RKO (cell line): ENCODE data around the gene WNT9A.
"Not testable (repeated sequence)": the region's sequence is repeated elsewhere in the genome, so short reads cannot be mapped to it uniquely, and the experiment has no call there.

Source experiments
- DNase-seq: peaks from one replicate; pipeline ENCODE4 v3.0.0-alpha.2; 2016; ENCODE audit warnings: low spot score

The WNT9A gene

GRCh38 chr1:227947676-227948492, at the start of gene WNT9A:
TSS of gene WNT9A (minus strand) at chr1:227947932. CDS start at chr1:227947887, 45 bp downstream.
- no peak for DNase-seq

DNA sequence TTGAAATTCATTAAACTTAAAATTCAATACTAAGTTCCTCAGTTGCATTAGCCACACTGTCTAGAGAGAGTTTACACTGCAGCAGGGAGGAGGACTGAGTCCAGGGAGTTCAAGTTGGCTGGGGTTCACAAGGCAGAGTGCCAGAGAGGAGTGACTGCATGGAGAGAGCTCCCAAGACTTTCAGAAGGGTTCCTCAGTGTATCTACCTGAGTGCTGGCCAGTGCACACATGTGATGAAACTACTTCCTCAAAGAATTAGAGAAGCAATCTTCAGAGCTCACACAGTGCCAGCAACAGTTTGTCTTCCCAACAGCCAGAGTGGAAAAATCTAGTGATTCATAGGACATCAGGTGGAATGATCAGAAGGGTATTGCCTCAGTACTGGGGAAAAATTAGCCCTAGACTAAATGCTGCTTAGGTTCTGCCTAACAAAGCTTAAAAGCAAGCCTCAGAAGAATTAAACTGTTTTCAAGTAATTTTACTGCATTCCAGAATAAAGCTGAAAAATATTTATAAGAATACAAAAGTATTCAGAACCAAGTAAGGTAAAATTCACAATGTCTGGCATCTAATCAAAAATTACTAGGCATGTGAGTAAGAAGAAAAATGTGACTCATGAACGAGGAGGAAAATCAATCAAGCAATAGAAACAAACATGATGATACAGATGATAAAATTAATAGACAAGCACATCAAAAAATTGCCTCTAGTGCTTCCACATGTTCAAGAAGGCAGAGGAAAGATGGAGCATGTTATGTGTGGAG, 48.6 kb upstream of the WNT9A start:
- DNase-seq, result no peak

- no peak for DNase-seq
These were observed 47.0 kb upstream of the WNT9A start for GRCh38 chr1:227994632-227995300.

DNA sequence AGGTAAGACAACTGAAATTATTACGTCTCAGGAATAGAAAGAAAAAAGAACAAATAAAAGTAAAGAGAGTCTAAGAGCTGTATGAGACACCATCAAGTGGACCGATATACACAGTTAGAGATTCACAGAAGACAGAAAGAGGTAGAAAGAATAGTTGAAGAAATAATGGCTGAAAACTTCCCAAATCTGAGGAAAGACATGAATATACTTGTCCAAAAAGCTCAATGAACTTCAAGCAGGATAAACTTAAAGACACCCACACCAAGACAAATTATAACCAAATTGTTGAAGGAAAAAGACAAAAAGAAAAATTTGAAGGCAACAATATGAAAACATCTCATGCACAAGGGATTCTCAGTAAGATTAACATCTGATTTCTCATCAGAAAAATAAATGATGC, 39.4 kb upstream of the WNT9A start:
- DNase-seq, result no peak

- DNase-seq, result not testable (repeated sequence)
These were observed 28.0 kb upstream of the WNT9A start for GRCh38 chr1:227975583-227976283.

- not testable (repeated sequence) for DNase-seq
These were observed 26.1 kb upstream of the WNT9A start for GRCh38 chr1:227973724-227974288.

DNA sequence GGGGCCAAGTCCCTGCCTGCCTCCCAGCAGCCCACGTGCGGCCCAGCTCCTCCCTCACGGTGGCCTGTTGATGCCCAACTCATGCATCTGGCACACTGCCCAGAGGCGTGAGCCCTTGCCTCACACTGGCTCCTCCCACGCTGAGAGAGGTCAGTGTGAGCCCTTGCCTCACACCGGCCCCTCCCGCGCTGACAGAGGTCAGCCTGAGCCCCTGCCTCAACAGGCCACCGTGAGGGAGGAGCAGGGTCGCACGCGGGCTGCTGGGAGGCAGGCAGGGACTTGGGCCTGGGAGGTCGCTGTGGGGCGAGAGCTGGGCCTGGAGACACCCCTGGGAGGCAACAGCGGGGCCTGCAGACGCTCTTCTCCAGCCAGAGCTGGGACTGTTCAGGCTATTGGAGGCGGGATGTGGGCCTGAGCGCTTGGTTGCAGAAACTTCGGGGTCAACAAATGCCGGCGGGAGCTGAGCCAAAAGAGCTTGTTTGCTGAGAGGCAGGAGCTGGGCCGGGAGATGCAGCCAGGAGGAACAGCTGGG, 25.2 kb upstream of the WNT9A start:
- not testable (repeated sequence) for DNase-seq

DNA sequence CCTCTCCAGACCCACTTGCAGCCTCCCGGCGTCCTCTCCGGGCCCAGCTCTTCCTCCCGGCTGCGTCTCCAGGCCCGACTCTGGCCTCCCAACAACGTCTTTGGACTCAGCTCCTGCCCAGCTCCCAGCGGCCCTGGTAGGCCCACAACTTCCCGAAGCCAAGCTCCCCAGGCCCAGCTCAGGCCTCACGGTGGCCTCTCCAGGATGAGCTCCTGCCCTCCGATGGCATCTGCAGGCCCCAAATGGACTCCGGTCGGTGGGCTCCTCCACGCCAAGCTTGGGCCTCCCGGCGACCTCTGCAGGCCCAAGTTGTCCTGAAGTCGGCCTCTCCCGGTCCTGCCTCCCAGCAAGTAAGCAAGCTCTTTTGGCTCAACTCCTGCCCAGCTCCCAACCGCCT, 24.5 kb upstream of the WNT9A start:
- DNase-seq, result not testable (repeated sequence)

- not testable (repeated sequence) for DNase-seq
These were observed 24.0 kb upstream of the WNT9A start for GRCh38 chr1:227971643-227972282.

GRCh38 chr1:227971216-227971615, 23.5 kb upstream of the WNT9A start:
- not testable (repeated sequence) for DNase-seq

- DNase-seq, result not testable (repeated sequence)
These were observed 22.6 kb upstream of the WNT9A start for GRCh38 chr1:227970076-227970995.

DNA sequence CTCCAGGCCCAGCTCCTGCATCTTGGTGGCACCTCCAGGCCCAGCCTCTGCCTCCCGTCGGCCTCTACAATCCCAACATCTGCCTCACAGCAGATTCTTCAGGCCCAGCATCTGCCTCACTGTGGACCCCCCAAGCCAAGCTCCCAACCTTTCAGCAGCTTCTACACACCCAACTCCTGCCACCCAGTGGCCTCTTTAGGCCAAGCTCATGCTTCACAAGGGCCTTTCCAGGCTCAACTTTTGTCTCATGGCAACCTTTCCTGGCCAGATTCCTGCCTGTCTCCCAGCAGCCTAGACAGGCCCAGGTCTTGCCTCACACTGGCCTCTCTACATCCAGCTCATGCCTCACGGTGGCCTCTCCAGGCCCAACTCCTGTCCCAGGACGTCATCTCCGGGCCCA, 20.1 kb upstream of the WNT9A start:
- not testable (repeated sequence) for DNase-seq

GRCh38 chr1:227966733-227967132, 19.0 kb upstream of the WNT9A start:
- peak; percentile 57 for DNase-seq

DNA sequence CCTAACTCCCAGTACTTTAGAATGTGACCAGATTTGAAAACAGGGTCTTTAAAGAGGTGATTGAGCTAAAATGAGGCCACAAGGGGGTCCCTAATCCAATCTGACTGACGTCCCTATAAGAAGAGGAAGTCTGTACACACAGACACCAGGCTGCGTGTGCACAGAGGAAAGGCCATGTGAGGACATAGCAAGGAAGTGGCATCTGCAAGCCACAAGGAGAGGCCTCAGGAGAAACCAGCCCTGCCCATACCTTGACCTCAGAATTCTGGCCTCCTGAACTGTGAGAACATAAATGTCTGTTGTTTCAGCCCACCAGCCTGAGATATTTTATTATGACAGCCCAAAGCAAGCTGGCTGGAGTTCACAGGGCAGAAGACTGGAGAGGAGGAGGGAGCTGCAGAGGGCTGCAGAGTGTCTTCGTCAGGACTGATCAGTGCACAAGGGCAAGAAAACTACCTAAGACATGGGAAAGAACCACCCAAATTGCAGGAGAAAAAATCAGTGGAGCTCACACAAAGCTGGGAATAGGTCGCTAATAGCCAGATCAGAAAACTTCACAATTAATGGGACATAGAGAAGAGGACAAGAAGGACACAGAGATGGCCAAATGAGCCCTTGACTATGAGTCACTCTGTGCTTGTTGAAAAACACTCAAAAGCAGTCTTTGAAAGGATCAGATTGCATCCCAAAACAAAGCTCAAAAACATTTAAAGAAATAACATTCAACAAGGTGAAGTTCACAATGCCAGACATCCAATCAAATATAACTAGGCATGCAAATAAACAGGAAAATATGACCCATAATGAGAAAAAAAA, 14.1 kb upstream of the WNT9A start:
- DNase-seq, result no peak

DNA sequence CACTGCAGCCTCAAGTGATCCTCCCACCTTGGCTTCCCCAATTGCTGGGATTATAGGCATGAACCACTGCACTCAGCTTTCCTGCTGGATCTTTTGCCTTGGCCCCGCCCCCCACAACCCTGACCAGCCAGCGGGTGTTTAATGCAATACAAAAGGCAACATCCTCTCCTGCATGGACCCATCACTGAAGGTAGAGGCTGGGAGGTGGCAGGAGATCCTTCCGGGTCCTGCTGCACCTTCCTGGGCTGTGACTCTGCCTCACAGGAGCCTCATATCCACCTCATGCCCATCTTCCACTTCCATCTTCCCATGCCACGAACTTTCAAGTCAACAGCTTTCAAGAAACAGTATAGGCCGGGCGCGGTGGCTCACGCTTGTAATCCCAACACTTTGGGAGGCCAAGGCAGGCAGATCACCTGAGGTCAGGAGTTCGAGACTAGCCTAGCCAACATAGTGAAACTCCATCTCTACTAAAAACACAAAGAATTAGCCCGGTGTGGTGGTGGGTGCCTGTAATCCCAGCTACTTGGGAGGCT, 11.7 kb upstream of the WNT9A start:
- no peak for DNase-seq

DNA sequence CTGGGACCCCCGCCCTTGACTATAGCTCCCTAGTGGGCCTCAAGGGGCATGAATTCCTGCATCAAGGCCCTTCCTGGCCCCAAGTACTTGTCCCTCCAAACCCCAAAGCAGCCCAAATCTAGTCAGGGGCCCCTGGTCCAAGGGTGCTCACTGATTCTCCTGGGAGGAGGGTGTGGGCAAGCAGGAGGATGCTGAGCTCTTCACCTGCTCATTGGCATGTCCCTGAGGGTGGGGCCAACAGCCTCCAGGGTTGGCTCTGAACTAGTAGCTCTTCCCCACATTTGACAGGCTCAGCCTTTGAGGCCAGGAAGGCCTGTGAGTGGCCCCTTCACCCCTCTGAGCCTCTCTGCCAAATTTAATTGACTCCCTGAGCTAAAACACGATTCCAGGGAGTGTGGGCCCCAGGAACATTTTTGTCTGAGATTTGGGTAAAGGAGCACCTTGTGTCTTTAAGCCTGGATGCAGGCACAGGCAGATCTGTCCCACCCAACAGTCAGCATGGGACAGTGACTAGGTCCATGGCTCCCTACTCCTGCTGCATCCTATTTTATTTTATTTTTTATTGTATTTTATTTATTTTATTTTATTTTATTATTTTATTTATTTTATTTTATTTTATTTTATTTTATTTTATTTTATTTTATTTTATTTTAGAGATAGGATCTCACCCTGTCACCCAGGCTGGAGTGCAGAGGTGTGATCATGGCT, 11.0 kb upstream of the WNT9A start:
- DNase-seq, result no peak

GRCh38 chr1:227955808-227956207, 8.1 kb upstream of the WNT9A start:
- DNase-seq, result no peak
